Karpas-422 (cell line): ENCODE measurements around the gene PIKFYVE. TPM values are rescaled to one million over a fixed set of nuclear protein-coding genes. Genes with fewer than 3 reads are reported as not detected.
"Not testable (repeated sequence)": the region's sequence is repeated elsewhere in the genome, so short reads cannot be mapped to it uniquely, and the experiment has no call there.

Experiments used
- DNase-seq: peaks from one replicate; pipeline ENCODE4 v3.0.0-alpha.2; 2015
- H2AFZ ChIP-seq: fragments of 200-600 bp; sonication (generic); 2 replicates; pipeline ENCODE4 v1.6.1; 2014; ENCODE audit warnings: antibody characterized with exemption, low read length, mixed read lengths
- H3K27ac ChIP-seq: fragments of 200-600 bp; sonication (generic); 2 replicates; pipeline ENCODE4 v1.5.1; 2014; ENCODE audit warnings: mild to moderate bottlenecking, low read length, moderate library complexity
- H3K27me3 ChIP-seq: fragments of 200-600 bp; sonication (generic); 2 replicates; pipeline ENCODE4 v1.6.1; 2014; ENCODE audit warnings: low read length, mixed read lengths
- H3K36me3 ChIP-seq: fragments of 200-600 bp; sonication (generic); 2 replicates; pipeline ENCODE4 v1.6.1; 2014; ENCODE audit warnings: low read length, mixed read lengths; ENCODE audit not compliant: insufficient read depth
- H3K4me1 ChIP-seq: fragments of 200-600 bp; sonication (generic); 2 replicates; pipeline ENCODE4 v1.6.1; 2014; ENCODE audit warnings: mild to moderate bottlenecking, low read length, mixed read lengths
- H3K4me2 ChIP-seq: fragments of 200-600 bp; sonication (generic); 2 replicates; pipeline ENCODE4 v1.6.1; 2014; ENCODE audit warnings: low read length, low read depth, mild to moderate bottlenecking; ENCODE audit not compliant: poor library complexity, severe bottlenecking
- H3K4me3 ChIP-seq: fragments of 200-600 bp; sonication (generic); 2 replicates; pipeline ENCODE4 v1.5.1; 2014; ENCODE audit warnings: mild to moderate bottlenecking, antibody characterized with exemption, low read length, mixed read lengths
- H3K79me2 ChIP-seq: fragments of 200-600 bp; sonication (generic); 2 replicates; pipeline ENCODE4 v1.6.1; 2014; ENCODE audit warnings: mild to moderate bottlenecking, low read length, mixed read lengths
- H3K9ac ChIP-seq: fragments of 200-600 bp; sonication (generic); 2 replicates; pipeline ENCODE4 v1.6.0; 2014; ENCODE audit warnings: low read length
- H3K9me2 ChIP-seq: fragments of 200-600 bp; sonication (generic), shearing (Covaris generic); replicated peaks from 2 replicates; pipeline ENCODE4 v1.6.0; 2014; ENCODE audit warnings: mild to moderate bottlenecking, low read length, moderate library complexity; ENCODE audit not compliant: insufficient read depth
- H3K9me3 ChIP-seq: fragments of 300-700, 200-600 bp; sonication (generic); 2 replicates; pipeline ENCODE4 v1.6.1; 2014; ENCODE audit warnings: low read length, mixed read lengths
- H4K20me1 ChIP-seq: fragments of 200-600 bp; sonication (generic); 2 replicates; pipeline ENCODE4 v1.6.1; 2014; ENCODE audit warnings: mild to moderate bottlenecking, antibody characterized with exemption, low read length, low read depth; ENCODE audit not compliant: insufficient read depth
- total RNA-seq: library from RNA; depleted of rRNA; stranded (reverse); fragments of >200 nt; shearing (Covaris generic); gene quantifications from 2 replicates; pipeline ENCODE4 v1.2.3, GENCODE V29; 2014; ENCODE audit warnings: low replicate concordance

PIKFYVE gene
- total RNA-seq, 1 experiment from 2014 or later: 58.0 TPM

- not testable (repeated sequence) for H4K20me1 ChIP-seq, H3K4me3 ChIP-seq, H3K79me2 ChIP-seq, H3K9ac ChIP-seq, H3K36me3 ChIP-seq, DNase-seq, H3K9me2 ChIP-seq, H3K27me3 ChIP-seq, H3K4me2 ChIP-seq, H3K4me1 ChIP-seq, H3K9me3 ChIP-seq, H3K27ac ChIP-seq, H2AFZ ChIP-seq
Observed at GRCh38 chr2:208377344-208377860, 111.3 kb downstream of the PIKFYVE start.

- H3K36me3 ChIP-seq: no peaks in the 10 kb centered on the region
- H3K79me2 ChIP-seq: no peaks in the 10 kb centered on the region
- no peak overlapping the region for H3K27ac ChIP-seq
- H3K9ac ChIP-seq: no peak overlapping the region
- H3K9me3 ChIP-seq: no peaks in the 10 kb centered on the region
- H3K9me2 ChIP-seq: no peaks in the 10 kb centered on the region
- H3K4me1 ChIP-seq: peaks cover 14% of the 10 kb centered on the region
- no peak for DNase-seq
- no peak overlapping the region for H2AFZ ChIP-seq
- no peaks in the 10 kb centered on the region for H4K20me1 ChIP-seq
- no peak overlapping the region for H3K4me2 ChIP-seq
- H3K27me3 ChIP-seq: no peaks in the 10 kb centered on the region
- H3K4me3 ChIP-seq: no peak overlapping the region
Observed at GRCh38 chr2:208379192-208379591, 113.1 kb downstream of the PIKFYVE start.

GRCh38 chr2:208384637-208385036 lies 118.6 kb downstream of the PIKFYVE start:
- DNase-seq: no peak
- Histone ChIP-seq H3K9me3 (no peaks in the 10 kb centered on the region), H3K27me3 (no peaks in the 10 kb centered on the region), H3K9ac (no peak overlapping the region), H2AFZ (no peak overlapping the region), H3K4me3 (no peak overlapping the region), H3K9me2 (no peaks in the 10 kb centered on the region), H3K4me2 (no peak overlapping the region), H3K4me1 (peaks cover 14% of the 10 kb centered on the region), H4K20me1 (no peaks in the 10 kb centered on the region), H3K79me2 (no peaks in the 10 kb centered on the region), H3K27ac (no peak overlapping the region), H3K36me3 (no peaks in the 10 kb centered on the region)

- no peak overlapping the region for H3K9ac ChIP-seq
- no peak overlapping the region for H3K4me3 ChIP-seq
- peaks cover 7% of the 10 kb centered on the region for H3K4me1 ChIP-seq
- no peak for DNase-seq
- H2AFZ ChIP-seq: no peak overlapping the region
- H3K9me3 ChIP-seq: no peaks in the 10 kb centered on the region
- no peaks in the 10 kb centered on the region for H3K36me3 ChIP-seq
- no peaks in the 10 kb centered on the region for H3K27me3 ChIP-seq
- H3K9me2 ChIP-seq: no peaks in the 10 kb centered on the region
- no peak overlapping the region for H3K4me2 ChIP-seq
- H4K20me1 ChIP-seq: no peaks in the 10 kb centered on the region
- H3K79me2 ChIP-seq: no peaks in the 10 kb centered on the region
- no peak overlapping the region for H3K27ac ChIP-seq
Observed at GRCh38 chr2:208386541-208386940, 120.5 kb downstream of the PIKFYVE start.

- no peaks in the 10 kb centered on the region for H3K9me3 ChIP-seq
- H3K27ac ChIP-seq: no peak overlapping the region
- no peaks in the 10 kb centered on the region for H3K79me2 ChIP-seq
- no peaks in the 10 kb centered on the region for H4K20me1 ChIP-seq
- no peak overlapping the region for H3K4me2 ChIP-seq
- no peaks in the 10 kb centered on the region for H3K4me1 ChIP-seq
- H2AFZ ChIP-seq: no peak overlapping the region
- no peaks in the 10 kb centered on the region for H3K27me3 ChIP-seq
- H3K9me2 ChIP-seq: no peaks in the 10 kb centered on the region
- H3K36me3 ChIP-seq: no peaks in the 10 kb centered on the region; the same call in 1 of the 2 replicates
- H3K9ac ChIP-seq: no peak overlapping the region
- H3K4me3 ChIP-seq: no peak overlapping the region
- DNase-seq: no peak
Observed at GRCh38 chr2:208389940-208390339, 123.9 kb downstream of the PIKFYVE start.

GRCh38 chr2:208392300-208392699 lies 126.2 kb downstream of the PIKFYVE start:
- no peaks in the 10 kb centered on the region for H3K4me1 ChIP-seq
- no peak overlapping the region for H3K9ac ChIP-seq
- H4K20me1 ChIP-seq: no peaks in the 10 kb centered on the region
- H3K36me3 ChIP-seq: no peaks in the 10 kb centered on the region; the same call in 1 of the 2 replicates
- no peak overlapping the region for H3K27ac ChIP-seq
- H3K4me3 ChIP-seq: no peak overlapping the region
- H3K9me3 ChIP-seq: no peaks in the 10 kb centered on the region
- no peaks in the 10 kb centered on the region for H3K27me3 ChIP-seq
- H3K4me2 ChIP-seq: no peak overlapping the region
- H3K9me2 ChIP-seq: no peaks in the 10 kb centered on the region
- no peaks in the 10 kb centered on the region for H3K79me2 ChIP-seq
- H2AFZ ChIP-seq: no peak overlapping the region
- peak; percentile 58 for DNase-seq

GRCh38 chr2:208396796-208397195 lies 130.7 kb downstream of the PIKFYVE start:
- H3K27ac ChIP-seq, H3K4me2 ChIP-seq, H3K9me3 ChIP-seq, H3K36me3 ChIP-seq, H3K9me2 ChIP-seq, DNase-seq, H3K4me3 ChIP-seq, H3K27me3 ChIP-seq, H3K9ac ChIP-seq, H3K4me1 ChIP-seq, H3K79me2 ChIP-seq, H2AFZ ChIP-seq, H4K20me1 ChIP-seq: not testable (repeated sequence)

- Histone ChIP-seq H3K79me2 (no peaks in the 10 kb centered on the region), H3K9me2 (no peaks in the 10 kb centered on the region), H2AFZ (no peak overlapping the region), H3K9me3 (no peaks in the 10 kb centered on the region), H4K20me1 (no peaks in the 10 kb centered on the region), H3K4me1 (no peaks in the 10 kb centered on the region), H3K9ac (no peak overlapping the region), H3K27me3 (no peaks in the 10 kb centered on the region), H3K4me3 (no peak overlapping the region), H3K36me3 (no peaks in the 10 kb centered on the region; the same call in 1 of the 2 replicates), H3K4me2 (no peak overlapping the region), H3K27ac (no peak overlapping the region)
- no peak for DNase-seq
Observed at GRCh38 chr2:208399201-208399600, 133.1 kb downstream of the PIKFYVE start.
